ENCODE data around the gene CYP2C19.

GRCh38 chr10:94850766-94851165 is 88.3 kb downstream of the CYP2C19 start:
- TF ChIP-seq CTCF (IDR thresholded peaks at IDR 0.05) (no peak), POLR2A (IDR thresholded peaks at IDR 0.05) (no peak)

All from Peyer's patch (tissue), 4 donors.